Fibroblast of the aortic adventitia (primary cell): Measurements from ENCODE around the gene ADNP2. TPM values are rescaled to one million over a fixed set of nuclear protein-coding genes. Genes with fewer than 3 reads are reported as not detected.

ENCODE experiments used
- DNase-seq: peaks from one replicate; pipeline ENCODE4 v3.0.0-alpha.2; 2010; ENCODE audit warnings: low read depth
- H3K4me3 ChIP-seq: 2 replicates; pipeline ENCODE4 v1.5.1; 2011; ENCODE audit warnings: low read depth, mild to moderate bottlenecking, control low read depth, low read length, moderate library complexity
- total RNA-seq: library from RNA; depleted of rRNA; stranded (reverse); fragments of >200 nt; gene quantifications from 2 replicates; pipeline ENCODE4 v1.2.3, GENCODE V29; 2012; ENCODE audit warnings: low replicate concordance
- TF ChIP-seq, protein P1 (sequence below): IDR thresholded peaks from 2 replicates; pipeline ENCODE4 v1.5.1; 2011; ENCODE audit warnings: mild to moderate bottlenecking, low read length, control low read depth, inconsistent platforms; ENCODE audit not compliant: insufficient read depth

Gene ADNP2
- total RNA-seq, 1 donor = 23.9 TPM

DNA sequence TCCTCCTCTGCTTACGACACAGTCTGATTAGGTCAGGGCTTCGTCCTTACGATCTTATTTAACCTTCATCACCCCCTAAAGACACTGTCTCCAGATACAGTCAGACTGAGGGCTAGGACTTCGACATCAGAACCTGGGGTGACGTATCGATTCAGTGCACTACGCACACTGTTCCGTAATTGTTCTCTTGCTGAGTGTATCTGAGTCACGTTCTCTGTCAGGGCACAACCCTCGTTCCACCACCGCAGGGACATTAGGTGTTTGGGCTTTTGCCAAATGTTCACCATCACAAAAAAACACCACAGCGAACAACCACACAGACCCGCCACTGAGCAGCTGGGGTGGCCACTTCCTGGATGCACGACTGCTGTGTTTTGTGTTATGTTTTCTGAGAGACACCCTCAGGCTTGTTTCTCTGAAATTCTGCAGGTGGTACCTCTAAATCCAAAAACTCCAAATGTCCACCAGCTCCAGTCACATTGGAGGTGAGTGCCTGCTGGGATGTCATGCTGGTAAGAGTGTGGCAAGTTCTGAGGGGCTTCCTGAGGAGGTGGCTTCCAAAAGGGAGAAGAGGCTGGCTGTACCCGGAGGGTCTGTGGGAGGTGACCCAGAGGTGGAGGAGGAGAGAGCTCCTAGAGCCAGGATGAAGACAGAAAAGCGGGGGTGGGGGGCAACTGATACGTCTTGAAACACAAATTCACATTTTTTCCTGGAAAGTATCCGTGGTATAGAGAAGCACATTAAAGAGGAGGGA, 66.6 kb downstream of the ADNP2 start:
- TF ChIP-seq, protein P1, sequence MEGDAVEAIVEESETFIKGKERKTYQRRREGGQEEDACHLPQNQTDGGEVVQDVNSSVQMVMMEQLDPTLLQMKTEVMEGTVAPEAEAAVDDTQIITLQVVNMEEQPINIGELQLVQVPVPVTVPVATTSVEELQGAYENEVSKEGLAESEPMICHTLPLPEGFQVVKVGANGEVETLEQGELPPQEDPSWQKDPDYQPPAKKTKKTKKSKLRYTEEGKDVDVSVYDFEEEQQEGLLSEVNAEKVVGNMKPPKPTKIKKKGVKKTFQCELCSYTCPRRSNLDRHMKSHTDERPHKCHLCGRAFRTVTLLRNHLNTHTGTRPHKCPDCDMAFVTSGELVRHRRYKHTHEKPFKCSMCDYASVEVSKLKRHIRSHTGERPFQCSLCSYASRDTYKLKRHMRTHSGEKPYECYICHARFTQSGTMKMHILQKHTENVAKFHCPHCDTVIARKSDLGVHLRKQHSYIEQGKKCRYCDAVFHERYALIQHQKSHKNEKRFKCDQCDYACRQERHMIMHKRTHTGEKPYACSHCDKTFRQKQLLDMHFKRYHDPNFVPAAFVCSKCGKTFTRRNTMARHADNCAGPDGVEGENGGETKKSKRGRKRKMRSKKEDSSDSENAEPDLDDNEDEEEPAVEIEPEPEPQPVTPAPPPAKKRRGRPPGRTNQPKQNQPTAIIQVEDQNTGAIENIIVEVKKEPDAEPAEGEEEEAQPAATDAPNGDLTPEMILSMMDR = no peak
- no peak for DNase-seq
- no peak overlapping the region for H3K4me3 ChIP-seq

GRCh38 chr18:80176334-80177073, 67.4 kb downstream of the ADNP2 start:
- no peak for DNase-seq
- H3K4me3 ChIP-seq = no peak overlapping the region
- TF ChIP-seq, protein P1 = no peak

- no peak for DNase-seq
- H3K4me3 ChIP-seq = no peak overlapping the region
- TF ChIP-seq, protein P1 = no peak
Observed at GRCh38 chr18:80177128-80177527, 68.1 kb downstream of the ADNP2 start.

- TF ChIP-seq, protein P1 = no peak
- DNase-seq = no peak
- no peak overlapping the region for H3K4me3 ChIP-seq
Observed at GRCh38 chr18:80178935-80179818, 70.1 kb downstream of the ADNP2 start.

DNA sequence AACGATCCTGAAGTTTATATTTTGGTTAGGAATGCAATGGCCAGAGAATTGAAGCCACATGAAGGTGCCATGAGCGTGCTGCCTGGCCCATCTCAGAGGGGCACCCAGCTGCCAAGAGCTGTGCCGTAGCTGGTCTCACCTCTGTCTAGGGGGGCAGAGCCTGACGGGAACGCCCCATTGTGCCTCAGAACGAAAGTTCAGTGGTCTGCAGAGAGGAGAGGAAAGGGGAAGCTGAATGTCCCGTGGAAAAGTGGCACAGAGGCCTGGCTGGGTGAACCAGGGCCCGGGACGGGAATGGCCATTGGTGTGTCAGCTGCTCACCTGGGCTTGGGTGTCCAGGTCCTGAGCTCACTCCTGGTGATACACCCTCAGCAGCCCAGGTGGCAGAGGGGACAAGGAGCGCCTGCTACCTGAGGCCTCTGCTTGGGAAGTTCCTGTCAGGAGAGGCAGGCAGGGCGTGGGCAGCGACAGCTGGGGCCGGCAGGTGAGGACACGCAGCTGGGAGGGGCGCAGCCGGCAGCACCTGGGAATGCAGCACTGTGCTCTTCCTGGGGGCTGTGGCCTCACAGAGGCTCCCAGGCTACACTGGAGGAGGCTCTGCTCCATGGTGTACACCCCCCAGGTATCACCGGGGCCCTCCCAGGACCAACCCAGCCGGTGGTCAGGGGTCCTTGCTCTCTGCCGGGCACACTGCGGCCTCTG, 70.9 kb downstream of the ADNP2 start:
- DNase-seq = no peak
- H3K4me3 ChIP-seq = no peak overlapping the region
- TF ChIP-seq, protein P1 = no peak

DNA sequence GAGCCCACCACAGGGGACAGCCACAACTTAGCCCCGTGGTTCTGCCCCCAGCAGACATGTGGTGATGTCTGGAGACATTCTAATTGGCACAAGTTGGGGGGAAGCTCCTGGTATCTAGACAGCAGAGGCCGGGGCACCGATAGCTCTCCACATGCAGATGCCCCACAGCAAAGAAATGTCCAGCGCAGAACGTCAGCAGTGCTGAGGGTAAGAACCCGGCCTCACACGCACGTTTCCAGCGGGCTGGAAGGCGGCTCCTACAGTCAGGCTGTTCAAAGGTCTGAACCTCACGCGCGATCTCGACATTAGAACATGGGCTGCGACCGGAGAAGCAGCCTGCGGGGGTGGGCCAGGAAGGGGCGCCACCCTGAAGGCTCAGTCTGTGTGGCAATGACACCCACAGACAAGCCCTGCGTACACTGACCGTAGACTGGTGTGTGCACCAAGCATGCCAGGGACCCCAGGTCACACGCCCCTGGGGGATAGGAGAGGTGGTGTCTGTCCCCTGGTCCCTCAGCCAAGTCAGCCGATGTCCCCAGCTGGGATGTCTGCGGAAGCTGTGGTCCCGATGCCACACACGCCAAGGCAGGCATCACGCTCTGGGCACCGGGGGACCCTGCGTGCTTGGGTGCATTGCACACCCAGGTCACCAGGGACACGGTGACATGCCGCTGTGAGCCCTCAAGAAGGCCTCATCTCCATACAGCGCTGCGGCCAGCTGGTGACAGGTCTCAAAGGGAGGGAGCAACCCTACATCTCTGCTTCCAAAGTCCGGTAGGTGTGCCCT, 71.9 kb downstream of the ADNP2 start:
- H3K4me3 ChIP-seq = no peak overlapping the region
- DNase-seq = no peak
- TF ChIP-seq, protein P1 = no peak
